H54 (cell line): ENCODE measurements around the gene ZDHHC14.

Experiments used
- DNase-seq: peaks from one replicate; pipeline ENCODE4 v3.0.0; 2011; ENCODE audit warnings: low spot score, mixed read lengths; ENCODE audit not compliant: insufficient read length
- FAIRE-seq: peaks from 3 replicates; lab custom pipeline; 2011; peaks lifted over from hg19 to GRCh38; lab: Jason Lieb, UNC
- POLR2A ChIP-seq: IDR thresholded peaks from 2 replicates; pipeline ENCODE4 v1.6.1; 2011; ENCODE audit warnings: low read depth, mild to moderate bottlenecking, low read length

ZDHHC14 gene

DNA sequence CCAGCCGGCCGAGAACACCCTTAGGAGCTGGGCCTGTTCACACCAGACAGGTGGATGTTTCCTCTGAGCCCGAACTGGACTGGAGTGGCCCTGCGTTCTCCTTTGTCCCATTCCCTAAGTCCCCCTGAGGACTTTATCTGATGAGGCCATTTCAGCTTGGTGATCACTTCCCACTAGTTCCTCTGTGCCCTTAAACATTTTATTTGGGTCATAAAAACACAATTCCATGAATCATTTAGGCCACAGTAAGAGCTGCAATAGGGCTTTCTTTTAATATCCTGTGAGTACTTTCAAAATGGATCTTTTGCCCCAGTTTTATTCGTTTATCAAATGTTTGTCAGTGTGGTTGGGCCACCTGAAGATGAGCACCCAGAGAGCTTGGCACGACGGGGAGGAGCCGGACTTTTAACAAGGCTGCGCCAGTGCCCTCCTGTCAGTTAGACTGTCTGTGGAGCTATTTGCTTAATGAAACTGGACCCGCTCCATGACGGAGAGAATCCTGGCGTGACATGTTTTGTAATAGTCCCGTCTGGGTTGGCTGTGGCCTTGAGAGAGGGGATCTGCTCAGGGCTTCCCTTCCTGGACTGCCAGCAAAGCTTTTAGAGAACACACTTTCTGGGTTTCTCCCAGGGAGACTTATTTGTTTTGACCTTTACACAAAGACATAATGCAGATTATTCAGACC, 53.5 kb downstream of the ZDHHC14 start:
- no peak for TF ChIP-seq POLR2A
- FAIRE-seq = no peak
- no peak for DNase-seq

DNA sequence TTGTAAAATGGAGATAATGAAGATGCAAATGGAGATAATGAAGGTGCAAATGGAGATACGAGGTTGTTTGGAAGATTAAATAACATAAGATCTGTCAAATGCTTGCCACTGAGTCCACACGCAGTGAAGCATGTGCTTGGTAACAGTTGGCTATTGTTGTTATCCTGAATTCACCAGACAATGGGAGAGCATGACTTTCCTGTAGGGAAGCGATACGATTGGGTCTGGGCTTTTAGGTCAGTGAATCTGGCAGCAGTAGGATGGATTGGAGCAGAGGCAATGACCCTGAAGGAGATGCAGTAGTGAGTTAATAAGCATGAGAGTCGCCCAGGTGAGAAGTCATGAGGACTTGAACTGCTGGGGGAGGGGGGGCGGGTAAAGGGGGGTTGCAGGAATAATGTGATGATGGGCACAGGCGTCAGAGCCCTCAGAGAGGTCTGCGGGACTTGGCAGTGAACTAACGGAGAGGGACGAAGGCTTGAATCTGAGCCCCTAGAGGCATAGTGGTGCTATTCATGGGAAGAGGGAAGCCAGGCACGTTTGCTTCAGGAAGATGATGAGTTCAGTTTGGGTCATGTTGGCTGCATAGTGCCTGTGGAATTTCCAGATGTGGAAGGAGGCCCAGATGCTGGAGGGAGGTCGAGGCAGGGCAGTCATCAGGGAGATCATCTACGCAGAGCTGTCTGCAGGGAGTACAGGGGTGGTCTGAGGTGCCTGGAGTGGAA, 55.4 kb downstream of the ZDHHC14 start:
- DNase-seq (no peak), FAIRE-seq (no peak)
- no peak for TF ChIP-seq POLR2A

DNA sequence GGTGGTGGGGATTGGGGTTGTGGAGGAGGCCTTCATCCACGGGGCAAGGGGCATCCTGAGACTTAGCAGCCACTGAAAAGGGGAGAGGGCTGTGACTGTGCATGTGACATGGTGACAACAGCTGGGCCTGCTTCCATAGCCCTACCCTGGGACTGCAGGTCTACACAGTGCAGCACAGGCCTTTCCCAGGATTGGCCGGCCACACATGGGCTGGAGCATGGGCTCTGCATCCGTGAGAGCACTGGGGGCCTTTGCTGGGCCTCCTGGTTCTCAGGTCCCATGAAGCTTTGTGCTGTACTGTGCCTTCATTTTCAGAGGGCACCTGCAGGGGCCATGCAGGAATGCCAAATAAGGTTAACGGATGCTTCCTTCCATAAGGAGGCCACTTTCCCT, 56.0 kb downstream of the ZDHHC14 start:
- no peak for TF ChIP-seq POLR2A
- no peak for FAIRE-seq
- DNase-seq = no peak

DNA sequence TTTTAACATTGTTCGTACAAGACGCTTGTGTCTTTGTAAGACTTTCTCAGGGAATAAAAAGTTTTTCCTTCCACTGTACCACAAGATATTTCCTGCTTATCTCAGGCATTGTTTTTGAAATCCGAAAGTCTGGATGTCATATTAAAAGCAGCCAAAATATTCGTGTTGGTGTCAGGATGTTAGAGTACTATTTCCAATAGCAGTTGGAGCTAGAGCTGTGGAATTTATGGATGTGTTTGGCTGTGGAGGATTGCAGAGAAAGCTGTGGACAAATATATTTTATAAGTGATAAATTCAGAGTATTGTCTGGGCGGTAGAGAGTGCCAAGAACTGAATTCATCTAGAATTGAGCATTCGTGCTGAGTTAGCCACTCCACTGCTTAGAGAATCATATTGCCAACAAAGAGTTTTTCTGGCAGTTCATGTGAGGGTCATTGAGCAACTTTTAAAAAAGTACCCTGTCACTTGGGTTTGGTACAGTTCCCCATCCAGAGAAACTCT, 57.7 kb downstream of the ZDHHC14 start:
- no peak for FAIRE-seq
- TF ChIP-seq POLR2A = no peak
- no peak for DNase-seq

DNA sequence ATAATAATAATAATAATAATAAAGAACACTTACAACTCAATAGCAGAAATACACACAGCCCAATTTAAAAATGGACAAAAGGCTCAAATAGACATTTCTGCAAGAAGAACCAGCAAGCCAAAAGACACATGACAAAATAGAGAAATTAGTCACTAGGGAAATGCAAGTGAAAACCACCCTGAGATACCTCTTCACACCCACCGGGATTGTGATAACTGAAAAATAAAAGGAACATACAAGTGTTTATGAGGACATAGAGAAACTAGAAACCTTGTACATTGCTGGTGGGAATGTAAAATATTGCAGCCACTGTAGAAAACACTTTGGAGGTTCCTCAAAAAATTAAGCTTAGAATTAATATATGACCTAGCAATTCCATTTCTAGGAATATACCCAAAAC, 59.2 kb downstream of the ZDHHC14 start:
- no peak for TF ChIP-seq POLR2A
- no peak for FAIRE-seq
- no peak for DNase-seq

DNA sequence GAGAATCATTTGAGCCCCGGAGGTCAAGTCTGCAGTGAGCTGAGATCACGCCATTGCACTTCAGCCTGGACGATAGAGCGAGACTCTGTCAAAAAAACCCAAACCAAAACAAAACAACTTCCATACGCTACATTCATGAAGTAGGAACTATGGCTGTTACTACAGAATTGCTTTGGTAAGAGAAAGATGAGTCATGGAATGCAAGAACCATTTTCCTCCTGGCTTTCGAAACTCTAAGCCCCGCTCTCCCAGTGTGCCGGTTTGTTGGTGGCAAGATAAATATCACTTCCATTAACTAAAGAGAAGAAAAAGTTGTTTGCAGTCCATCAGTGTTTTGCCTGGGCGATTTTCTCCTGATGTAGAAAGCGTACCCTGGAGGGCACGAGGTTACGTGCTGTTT, 61.3 kb downstream of the ZDHHC14 start:
- no peak for TF ChIP-seq POLR2A
- DNase-seq (no peak), FAIRE-seq (no peak)

DNA sequence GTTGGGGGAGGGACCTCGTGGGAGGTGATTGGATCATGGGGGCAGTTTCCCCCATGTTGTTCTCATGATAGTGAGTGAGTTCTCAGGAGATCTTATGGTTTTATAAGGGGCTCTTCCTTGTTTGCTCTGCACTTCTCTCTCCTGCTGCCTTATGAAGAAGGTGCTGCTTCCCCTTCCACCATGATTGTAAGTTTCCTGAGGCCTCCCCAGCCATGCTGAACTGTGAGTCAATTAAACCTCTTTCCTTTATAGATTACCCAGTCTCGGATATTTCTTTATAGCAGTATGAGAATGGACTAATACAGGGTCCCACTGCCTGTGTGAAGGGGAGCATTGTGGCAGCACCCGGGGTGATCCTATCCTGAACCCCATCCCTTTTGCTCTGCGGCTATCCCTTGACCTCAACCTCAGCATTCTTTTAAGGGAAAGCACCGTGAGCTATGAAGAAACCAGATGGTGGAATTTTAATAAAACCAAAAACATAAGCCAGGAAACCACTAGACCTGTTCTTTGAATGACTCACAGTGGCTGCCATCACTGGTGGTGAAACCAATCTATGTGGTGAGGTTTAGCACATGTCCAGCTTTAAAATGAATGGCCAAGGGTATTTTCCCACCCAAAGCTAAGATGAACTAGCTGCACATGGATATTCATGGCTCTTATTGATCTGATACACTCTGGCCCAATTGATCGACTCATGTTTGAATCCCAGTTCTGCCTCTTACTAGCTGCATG, 62.2 kb downstream of the ZDHHC14 start:
- DNase-seq (no peak), FAIRE-seq (no peak)
- no peak for TF ChIP-seq POLR2A

DNA sequence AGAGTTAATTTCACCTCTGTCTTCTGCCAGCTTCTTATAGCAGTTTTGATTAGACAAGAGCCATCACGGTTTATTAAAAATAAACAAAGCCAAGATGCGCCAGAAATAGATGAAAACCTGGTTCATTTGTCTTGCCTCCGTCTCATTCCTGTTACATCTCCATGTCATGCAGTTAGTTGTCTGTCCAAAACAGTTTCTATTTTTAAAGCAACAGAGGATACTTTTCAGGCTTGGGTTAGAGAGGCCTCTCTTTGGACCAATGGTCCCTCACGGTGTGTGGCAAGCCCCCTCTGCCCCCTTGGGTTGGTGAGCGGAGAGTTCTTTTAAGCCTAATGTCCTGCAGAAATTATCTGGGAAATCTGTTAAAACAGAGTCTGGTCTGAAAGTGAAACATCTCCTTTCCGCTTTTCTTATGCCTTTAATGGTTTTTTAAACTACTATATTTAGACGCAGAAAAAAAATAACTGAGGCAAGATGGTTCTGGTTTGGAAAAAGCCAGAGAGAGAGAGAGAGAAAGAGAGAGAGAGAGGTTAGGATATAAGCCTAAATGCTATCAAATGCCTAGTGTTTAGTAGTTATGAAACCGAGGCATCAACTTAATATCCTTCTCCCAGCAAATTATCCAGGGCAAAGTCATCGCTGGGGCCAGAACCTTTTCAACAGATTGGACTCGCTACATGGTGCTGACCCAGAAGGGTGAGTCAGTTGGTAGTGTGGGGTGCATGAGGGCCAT, 64.5 kb downstream of the ZDHHC14 start:
- DNase-seq (no peak), FAIRE-seq (no peak)
- TF ChIP-seq POLR2A = no peak

DNA sequence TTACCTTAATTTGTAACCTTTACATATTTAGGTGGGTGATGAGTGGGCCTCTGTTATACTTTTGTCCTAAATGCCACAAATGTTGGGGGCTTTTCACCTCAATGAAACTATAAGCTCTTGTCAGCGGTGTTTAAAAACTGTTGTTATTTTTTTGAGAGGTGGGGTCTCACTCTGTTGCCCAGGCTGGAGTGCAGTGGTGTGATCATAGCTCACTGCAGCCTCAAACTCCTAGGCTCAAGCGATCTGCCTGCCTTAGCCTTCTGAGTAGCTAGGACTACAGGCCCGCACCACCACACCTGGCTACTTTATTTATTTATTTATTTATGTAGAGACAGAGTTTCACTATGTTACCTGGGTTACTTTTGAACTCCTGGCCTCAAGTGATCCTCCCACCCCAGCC, 66.7 kb downstream of the ZDHHC14 start:
- no peak for FAIRE-seq
- no peak for TF ChIP-seq POLR2A
- no peak for DNase-seq

DNA sequence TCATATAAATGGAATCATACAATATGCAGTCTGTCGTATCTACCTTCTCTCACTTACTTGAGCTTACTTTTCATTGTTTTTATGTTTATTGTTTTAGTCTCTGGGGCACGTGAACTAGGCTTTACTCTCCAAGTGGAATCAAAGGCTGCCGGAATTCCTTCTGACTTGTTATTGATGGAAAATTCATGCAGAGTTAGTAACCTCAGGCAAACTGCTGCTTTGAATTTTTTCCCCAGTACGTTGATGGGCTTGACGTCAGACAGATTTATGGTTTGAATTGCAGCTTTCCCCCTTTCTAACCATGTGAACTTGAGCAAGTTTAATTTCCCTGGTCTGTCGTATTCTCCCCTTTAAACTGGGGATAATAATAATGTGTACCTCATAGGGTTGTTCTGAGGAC, 68.6 kb downstream of the ZDHHC14 start:
- TF ChIP-seq POLR2A = no peak
- DNase-seq = no peak
- FAIRE-seq = no peak

DNA sequence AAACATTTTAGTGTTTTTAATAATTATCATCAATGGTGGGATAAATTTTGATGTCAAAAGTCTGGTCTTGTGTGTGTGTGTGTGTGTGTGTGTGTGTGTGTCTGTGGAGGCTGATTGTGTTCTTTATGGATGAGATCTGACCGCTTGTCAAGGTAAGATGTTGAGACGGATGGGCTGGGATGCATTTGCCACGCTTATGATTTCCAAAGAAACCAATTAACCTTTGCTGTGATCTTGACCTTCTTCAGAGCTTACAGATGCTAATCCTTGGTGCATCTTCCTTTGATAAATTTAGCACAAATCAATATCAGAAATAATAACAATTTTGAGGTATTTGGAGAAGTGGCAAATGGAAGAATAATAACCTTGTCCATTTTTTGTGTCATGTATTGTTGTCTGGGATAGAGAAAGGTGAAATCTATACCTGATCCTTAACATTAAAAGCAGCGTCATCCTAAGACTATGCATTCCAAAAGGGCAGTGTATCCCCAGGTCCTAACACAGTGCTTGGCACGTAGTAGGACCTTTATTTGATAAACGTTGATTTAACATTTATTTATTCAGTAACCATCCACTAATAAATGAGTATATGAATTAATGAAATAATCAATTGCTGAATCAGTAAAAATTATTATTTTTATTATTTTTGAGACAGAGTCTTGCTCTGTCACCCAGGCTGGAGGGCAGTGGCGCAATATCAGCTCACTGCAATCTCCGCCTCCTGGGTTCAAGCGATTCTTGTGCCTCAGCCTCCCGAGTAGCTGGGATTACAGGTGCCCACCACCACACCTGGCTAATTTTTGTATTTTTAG, 70.1 kb downstream of the ZDHHC14 start:
- no peak for TF ChIP-seq POLR2A
- no peak for FAIRE-seq
- no peak for DNase-seq

DNA sequence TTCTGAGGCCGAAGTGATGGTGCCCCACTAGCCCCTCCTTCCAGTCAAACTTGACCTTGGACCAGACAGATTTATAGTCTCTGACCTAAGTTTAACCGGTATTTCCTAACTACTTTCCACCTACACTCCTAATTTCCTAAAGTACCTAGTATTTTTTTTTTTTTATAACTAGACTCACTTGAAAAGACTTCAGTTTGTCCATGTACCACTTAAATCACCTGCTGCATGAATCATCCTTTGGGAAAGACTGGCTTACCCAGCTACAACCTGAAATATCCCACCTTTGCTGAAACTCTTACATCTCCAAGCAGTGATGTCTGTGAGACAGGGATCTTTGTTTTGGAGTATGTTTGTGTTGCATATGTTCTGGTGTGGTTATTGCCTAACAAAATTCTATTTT, 71.1 kb downstream of the ZDHHC14 start:
- TF ChIP-seq POLR2A = no peak
- no peak for DNase-seq
- no peak for FAIRE-seq

DNA sequence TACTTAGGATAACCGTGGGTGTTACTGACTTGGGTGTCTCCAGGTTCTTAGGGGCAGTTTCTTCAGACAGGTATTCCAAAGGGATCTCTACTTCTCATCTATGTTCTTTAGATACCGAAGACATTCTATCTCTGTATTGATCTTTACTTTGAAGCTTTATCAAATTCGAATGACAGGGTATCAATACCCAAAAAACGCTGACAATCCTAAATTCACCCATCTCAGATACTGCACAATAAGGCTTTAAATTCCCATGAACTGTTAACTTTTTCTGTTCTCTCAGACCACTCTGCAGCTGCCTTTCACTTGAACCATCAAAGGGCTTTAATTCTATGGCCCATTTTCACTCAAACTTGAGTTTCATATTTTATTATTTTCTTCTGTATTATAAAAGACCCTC, 72.1 kb downstream of the ZDHHC14 start:
- FAIRE-seq = no peak
- TF ChIP-seq POLR2A = no peak
- no peak for DNase-seq
